ENCODE measurements around the gene HDAC1.
"Not testable (repeated sequence)": the region's sequence is repeated elsewhere in the genome, so short reads cannot be mapped to it uniquely, and the experiment has no call there.

HDAC1 gene

DNA sequence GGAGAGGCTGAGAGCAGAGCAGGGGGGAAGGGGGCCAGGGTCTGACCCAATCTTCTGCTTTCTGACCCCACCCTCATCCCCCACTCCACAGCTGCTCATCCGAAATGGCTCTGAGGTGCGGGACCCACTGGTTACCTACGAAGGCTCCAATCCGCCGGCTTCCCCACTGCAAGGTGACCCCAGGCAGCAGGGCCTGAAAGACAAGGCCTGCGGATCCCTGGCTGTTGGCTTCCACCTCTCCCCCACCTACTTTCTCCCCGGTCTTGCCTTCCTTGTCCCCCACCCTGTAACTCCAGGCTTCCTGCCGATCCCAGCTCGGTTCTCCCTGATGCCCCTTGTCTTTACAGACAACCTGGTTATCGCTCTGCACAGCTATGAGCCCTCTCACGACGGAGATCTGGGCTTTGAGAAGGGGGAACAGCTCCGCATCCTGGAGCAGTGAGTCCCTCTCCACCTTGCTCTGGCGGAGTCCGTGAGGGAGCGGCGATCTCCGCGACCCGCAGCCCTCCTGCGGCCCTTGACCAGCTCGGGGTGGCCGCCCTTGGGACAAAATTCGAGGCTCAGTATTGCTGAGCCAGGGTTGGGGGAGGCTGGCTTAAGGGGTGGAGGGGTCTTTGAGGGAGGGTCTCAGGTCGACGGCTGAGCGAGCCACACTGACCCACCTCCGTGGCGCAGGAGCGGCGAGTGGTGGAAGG lies 17.1 kb upstream of the HDAC1 start:
- no peak for DNase-seq (ENCODE audit: low read depth)

- DNase-seq (ENCODE audit: low read depth), result no peak
Observed at GRCh38 chr1:32275424-32275823, 16.5 kb upstream of the HDAC1 start.

- DNase-seq (ENCODE audit: low read depth), result no peak
Observed at GRCh38 chr1:32276032-32276782, 15.7 kb upstream of the HDAC1 start.

DNA sequence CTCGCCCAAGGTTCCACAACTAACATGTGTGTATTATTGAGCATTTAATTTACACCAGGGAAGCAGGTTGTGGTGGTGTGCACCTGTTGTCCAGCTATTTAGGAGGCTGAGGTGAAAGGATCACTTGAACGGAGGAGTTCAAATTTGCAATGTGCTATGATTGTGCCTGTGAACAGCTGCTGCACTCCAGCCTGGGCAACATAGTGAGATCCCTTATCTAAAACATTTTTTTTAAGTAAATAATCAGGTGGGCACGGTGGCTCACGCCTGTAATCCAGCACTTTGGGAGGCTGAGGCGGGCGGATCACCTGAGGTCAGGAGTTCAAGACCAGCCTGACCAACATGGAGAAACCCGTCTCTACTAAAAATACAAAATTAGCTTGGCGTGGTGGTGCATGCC lies 7.1 kb upstream of the HDAC1 start:
- not testable (repeated sequence) for DNase-seq (ENCODE audit: low read depth)

- DNase-seq (ENCODE audit: low read depth), result no peak
Observed at GRCh38 chr1:32285658-32286057, 6.2 kb upstream of the HDAC1 start.

DNA sequence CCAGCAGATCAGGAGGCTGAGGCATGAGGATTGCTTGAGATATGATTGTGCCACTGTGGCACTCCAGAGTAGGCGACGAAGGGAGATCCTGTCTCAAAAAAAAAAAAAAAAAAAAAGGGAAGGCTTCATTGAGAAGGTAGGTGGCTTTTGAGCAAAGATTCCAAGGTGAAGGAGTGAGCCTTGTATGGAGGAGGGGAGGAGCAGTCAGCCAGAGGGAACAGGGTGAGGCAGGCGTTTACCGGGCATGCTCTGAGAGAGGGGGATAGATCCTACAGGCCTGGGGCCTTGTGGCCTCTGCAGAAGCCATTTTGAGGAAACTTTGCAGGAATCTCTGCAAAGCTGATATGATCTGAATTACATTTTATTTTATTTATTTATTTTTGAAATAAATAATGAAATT lies 5.1 kb upstream of the HDAC1 start:
- DNase-seq (ENCODE audit: low read depth), result no peak

- DNase-seq (ENCODE audit: low read depth), result no peak
Observed at GRCh38 chr1:32289256-32289655, 2.6 kb upstream of the HDAC1 start.

DNA sequence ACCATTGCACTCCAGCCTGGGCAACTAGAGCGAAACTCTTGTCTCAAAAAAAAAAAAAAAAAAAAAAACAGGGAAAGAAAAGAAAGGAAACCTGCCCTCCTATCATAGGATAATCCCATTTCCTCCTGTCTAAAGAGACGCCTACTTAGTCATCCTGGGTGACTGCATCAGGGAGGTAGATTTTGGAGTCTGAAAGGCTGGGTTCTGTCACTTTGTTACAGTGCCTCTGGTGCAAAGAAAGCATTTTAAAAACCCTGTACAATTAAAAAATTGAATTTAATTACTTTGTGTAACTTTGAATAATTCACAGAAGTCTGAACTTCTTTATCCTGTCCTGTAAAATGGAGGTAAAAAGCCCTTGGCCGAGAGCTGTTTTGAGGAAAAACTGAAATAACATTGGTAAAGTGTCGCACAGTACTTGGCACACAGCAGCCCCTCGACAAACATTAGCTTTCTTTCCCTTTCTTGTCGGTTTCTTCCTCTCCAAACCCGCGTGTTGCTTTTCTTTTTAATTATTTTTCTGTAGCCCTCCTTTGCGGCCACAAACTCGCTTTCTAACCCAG lies 657 bp upstream of the HDAC1 start:
- DNase-seq (ENCODE audit: low read depth), result no peak

DNA sequence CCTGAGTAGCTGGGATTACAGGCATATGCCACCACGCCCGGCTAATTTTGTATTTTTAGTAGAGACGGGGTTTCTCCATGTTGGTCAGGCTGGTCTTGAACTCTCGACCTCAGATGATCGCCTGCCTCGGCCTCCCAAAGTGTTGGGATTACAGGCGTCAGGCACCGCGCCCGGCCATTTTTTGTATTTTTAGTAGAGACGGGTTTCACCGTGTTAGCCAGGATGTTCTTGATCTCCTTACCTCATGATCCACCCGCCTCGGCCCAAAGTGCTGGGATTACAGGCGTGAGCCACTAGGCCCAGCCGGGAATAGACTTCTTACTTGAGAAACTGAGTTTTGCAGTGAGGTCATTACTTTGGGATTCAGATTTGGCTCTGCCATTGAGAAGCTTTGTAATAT lies 6.3 kb downstream of the HDAC1 start:
- not testable (repeated sequence) for DNase-seq (ENCODE audit: low read depth)

DNA sequence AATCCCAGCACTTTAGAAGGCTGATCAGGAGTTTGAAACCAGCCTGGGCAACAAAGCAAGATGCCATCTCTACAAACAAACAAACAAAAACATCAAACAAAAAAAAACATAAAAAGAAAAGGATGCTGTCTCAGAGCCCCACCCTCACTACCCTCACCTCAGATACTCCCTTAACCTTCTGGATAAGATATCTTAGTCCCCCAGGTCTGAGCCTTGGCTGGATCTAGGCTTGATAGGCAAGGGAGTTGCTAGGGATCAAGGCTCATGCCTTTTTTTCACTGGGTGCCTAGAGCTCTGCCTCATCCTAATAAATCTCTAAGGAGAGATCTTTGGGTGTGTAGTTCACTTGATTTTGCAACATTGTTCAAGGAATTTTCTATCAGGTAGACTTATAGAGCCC lies 7.4 kb downstream of the HDAC1 start:
- no peak for DNase-seq (ENCODE audit: low read depth)

GRCh38 chr1:32303358-32303757 lies 11.5 kb downstream of the HDAC1 start:
- no peak for DNase-seq (ENCODE audit: low read depth)

GRCh38 chr1:32303997-32304622 lies 12.2 kb downstream of the HDAC1 start:
- DNase-seq (ENCODE audit: low read depth), result no peak

DNA sequence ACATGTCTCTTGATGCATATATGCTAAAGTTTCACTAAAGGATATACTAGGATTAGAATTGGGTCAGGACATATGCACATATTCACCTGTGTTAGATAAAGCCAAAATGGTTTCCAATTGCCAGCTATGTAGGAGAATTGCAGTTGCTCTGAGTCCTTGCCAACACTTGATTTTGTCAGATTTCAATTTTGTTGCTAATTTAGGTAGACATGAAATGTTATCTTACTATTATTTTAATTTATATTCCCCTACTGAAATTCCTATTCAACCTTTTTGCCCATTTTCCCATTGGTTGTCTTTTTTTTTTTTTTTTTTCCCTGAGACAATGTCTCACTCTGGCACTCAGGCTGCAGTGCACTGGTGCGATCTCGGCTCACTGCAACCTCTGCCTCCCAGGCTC lies 13.4 kb downstream of the HDAC1 start:
- no peak for DNase-seq (ENCODE audit: low read depth)

GRCh38 chr1:32307324-32307723 lies 15.4 kb downstream of the HDAC1 start:
- DNase-seq (ENCODE audit: low read depth), result no peak

DNA sequence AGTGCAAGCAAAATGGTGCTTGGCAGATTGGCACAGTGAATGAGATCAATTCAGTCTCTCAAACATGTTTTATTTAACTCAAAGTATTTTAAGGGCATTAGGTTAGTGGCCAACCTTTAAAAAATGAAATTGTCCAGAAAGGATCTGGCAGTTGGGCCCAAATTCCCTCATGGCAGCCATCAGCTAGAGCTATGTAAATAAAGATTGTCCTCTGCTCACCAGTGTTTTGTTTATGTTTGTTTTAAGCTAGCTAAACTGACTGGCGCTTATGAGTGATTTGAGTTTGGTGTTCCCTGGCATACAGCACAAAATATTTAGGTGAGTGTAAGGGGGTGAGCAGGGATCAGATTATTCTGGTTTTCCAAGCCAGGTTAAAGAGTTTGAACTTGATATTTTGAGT lies 18.1 kb downstream of the HDAC1 start:
- DNase-seq (ENCODE audit: low read depth), result no peak

GRCh38 chr1:32311709-32312393 lies 20.0 kb downstream of the HDAC1 start:
- no peak for DNase-seq (ENCODE audit: low read depth)

GRCh38 chr1:32316903-32317277 lies 25.0 kb downstream of the HDAC1 start:
- DNase-seq (ENCODE audit: low read depth), result no peak

GRCh38 chr1:32318127-32318869 lies 26.4 kb downstream of the HDAC1 start:
- DNase-seq (ENCODE audit: low read depth), result no peak

DNA sequence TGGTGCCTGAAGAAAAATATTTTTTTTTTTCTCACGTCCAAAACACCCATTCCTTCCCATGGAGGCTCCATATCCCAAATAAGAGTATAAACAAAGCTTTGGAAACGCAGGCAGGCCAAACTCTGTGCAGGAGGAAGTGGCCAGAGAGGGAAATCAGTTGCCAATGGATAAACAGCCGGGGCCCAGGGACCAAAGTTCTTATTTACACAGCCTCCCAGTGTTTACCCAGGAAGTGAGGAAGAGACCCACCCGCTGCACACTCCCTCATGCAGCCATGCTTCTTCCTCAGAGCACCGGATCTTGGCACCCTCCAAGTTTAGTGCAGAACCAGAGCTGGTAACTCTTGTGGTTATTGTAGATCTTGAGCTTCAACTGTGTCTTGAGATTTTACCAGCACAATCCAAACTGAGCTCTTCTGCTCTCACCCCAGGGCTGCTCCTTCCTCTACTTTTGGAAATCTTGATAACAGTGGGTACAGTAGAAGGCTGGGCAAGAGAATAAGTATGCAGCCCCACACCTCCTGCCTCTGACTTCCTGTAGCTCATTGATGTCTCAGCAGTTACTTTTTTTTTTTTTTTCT lies 29.9 kb downstream of the HDAC1 start:
- no peak for DNase-seq (ENCODE audit: low read depth)

GRCh38 chr1:32327204-32327603 lies 35.3 kb downstream of the HDAC1 start:
- DNase-seq (ENCODE audit: low read depth), result no peak

GRCh38 chr1:32329931-32330466 lies 38.1 kb downstream of the HDAC1 start:
- DNase-seq (ENCODE audit: low read depth), result no peak

Measured in CMK (cell line).